Thoracic aorta (tissue), 2 donors: ENCODE measurements around the gene S100A8. TPM values are rescaled to one million over a fixed set of nuclear protein-coding genes. Genes with fewer than 3 reads are reported as not detected.

Experiments
- ATAC-seq: fragments of 150-250 bp; one replicate; pipeline ENCODE4 v1.8.0; 2017; ENCODE audit warnings: low read depth; ENCODE audit not compliant: insufficient number of reproducible peaks, low FRiP score
- DNase-seq: peaks from one replicate; pipeline ENCODE4 v3.0.0-alpha.2; 2020; ENCODE audit warnings: low spot score
- H3K27ac ChIP-seq, 2 donors: fragments of 200-600 bp; sonication (generic); 1 replicate in 1 of 2; 2 replicates in 1 of 2; pipeline ENCODE4 v1.5.1; 2016; ENCODE audit warnings: mild to moderate bottlenecking in 2 of 2, moderate library complexity in 2 of 2
- H3K27me3 ChIP-seq: fragments of 200-600 bp; sonication (generic); replicated peaks from 2 replicates; pipeline ENCODE4 v1.6.0; 2016; ENCODE audit warnings: mild to moderate bottlenecking; ENCODE audit not compliant: insufficient read depth
- H3K36me3 ChIP-seq: fragments of 200-600 bp; sonication (generic); one replicate; pipeline ENCODE4 v1.5.1; 2016
- H3K4me1 ChIP-seq, 2 donors: fragments of 200-600 bp; sonication (generic); 1 replicate in 1 of 2; 2 replicates in 1 of 2; pipeline versions ENCODE4 v1.5.1 to v1.6.0; 2016; ENCODE audit warnings: low read depth in 2 of 2, mild to moderate bottlenecking in 1 of 2; ENCODE audit not compliant: control insufficient read depth in 1 of 2
- H3K4me3 ChIP-seq: fragments of 200-600 bp; sonication (generic); 2 replicates; pipeline ENCODE4 v1.5.1; 2016; ENCODE audit warnings: mild to moderate bottlenecking
- H3K9me3 ChIP-seq: fragments of 200-600 bp; sonication (generic); 2 replicates; pipeline ENCODE4 v1.5.1; 2016
- total RNA-seq, 2 donors: library from RNA; depleted of rRNA; stranded (reverse); fragments of >200 nt; gene quantifications; one replicate each; pipeline versions ENCODE4 v1.1.0 to v1.2.3, GENCODE V29; 2016
- TF ChIP-seq, protein P1 (sequence below): fragments of 200-600 bp; sonication (generic); IDR thresholded peaks from one replicate; pipeline ENCODE4 v1.5.1; 2019; ENCODE audit warnings: antibody characterized with exemption

S100A8 gene
- total RNA-seq, 2 donors from 2014 or later, result 31.5 to 95.4 TPM

DNA sequence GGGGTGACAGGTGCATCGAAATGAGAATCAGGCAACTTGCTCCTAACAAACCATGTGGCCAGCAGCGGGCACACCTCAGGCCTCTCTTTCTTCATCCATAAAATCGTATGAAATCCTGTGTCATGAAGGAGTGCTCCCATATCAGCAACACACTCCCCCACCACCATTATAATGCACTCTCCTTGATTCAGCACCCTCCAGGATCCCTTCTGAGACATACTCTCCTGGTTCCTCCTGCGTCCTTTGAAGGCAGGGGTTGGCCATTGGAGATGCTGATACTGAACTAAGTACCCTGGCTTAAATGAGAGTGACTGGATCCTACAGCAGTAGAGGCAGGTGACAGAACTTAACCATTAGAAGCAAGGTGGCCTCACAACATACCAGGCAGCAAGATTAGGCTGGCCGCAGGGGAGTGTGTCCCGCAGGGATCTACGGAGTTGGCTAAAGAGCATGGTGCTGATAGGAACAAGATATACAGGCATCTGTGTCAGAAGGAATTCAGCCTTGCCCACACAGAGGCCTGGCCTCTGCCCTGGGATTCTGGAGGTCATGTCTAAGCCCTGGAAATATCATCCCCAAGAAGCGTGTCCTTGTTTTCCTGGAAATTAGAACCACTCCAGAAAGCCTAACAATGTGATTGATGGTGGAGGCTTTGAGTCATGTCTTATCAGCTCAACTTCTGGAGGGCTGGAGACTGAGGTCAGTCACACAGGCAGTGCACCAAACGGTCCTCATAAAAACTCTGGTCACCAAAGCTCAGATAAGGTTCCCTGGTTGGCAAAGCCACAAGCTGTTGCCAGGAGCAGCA, 42.2 kb upstream of the S100A8 start:
- no peaks in the 10 kb centered on the region for H3K36me3 ChIP-seq
- H3K27me3 ChIP-seq, result no peaks in the 10 kb centered on the region
- TF ChIP-seq, protein P1, sequence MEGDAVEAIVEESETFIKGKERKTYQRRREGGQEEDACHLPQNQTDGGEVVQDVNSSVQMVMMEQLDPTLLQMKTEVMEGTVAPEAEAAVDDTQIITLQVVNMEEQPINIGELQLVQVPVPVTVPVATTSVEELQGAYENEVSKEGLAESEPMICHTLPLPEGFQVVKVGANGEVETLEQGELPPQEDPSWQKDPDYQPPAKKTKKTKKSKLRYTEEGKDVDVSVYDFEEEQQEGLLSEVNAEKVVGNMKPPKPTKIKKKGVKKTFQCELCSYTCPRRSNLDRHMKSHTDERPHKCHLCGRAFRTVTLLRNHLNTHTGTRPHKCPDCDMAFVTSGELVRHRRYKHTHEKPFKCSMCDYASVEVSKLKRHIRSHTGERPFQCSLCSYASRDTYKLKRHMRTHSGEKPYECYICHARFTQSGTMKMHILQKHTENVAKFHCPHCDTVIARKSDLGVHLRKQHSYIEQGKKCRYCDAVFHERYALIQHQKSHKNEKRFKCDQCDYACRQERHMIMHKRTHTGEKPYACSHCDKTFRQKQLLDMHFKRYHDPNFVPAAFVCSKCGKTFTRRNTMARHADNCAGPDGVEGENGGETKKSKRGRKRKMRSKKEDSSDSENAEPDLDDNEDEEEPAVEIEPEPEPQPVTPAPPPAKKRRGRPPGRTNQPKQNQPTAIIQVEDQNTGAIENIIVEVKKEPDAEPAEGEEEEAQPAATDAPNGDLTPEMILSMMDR, result no peak
- ATAC-seq, result no peak
- no peak overlapping the region for H3K27ac ChIP-seq
- H3K9me3 ChIP-seq, result no peaks in the 10 kb centered on the region
- no peaks in the 10 kb centered on the region for H3K4me1 ChIP-seq
- no peak overlapping the region for H3K4me3 ChIP-seq
- no peak for DNase-seq

DNA sequence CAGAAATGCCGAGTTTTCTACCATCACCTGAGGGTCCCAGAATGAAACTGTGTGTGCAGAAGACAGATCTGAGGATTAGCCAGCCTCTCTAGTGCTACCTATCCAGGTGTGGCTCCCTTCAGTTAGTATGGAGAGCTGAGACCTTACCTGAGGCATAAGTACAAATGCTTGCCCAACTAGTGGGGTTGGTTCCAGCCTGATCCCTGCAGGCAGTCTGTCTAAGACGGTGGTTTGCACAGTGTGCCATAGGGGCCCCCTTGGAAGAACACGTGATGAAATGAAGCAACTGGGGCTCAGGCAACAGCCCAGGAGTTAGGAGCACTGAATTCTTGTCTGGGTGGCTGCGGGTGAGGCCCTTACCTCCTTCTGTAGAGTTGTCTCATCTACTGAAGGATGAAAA, 41.1 kb upstream of the S100A8 start:
- no peaks in the 10 kb centered on the region for H3K9me3 ChIP-seq
- H3K27me3 ChIP-seq, result no peaks in the 10 kb centered on the region
- TF ChIP-seq, protein P1, result no peak
- no peak overlapping the region for H3K4me3 ChIP-seq
- H3K4me1 ChIP-seq, result no peaks in the 10 kb centered on the region
- no peaks in the 10 kb centered on the region for H3K36me3 ChIP-seq
- no peak overlapping the region for H3K27ac ChIP-seq
- ATAC-seq (no peak), DNase-seq (no peak)

DNA sequence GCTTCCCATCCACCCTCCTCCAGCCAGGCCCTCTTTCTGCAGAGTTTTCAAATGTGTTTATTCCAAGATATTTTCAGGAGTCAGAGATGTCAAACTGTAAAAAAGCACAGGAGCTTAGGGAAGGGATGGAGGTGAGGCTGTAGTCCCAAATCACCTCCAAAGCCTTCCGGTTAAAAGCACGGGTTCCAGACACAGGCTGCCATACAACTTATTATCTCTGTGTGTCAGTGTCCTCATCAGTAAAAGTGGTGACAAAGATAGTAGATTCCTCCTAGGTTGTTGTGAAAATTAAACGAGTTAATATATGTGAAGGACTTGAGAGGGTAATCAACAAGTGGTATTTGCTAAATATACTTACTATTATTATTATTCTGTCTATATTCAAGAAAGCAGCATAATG, 40.6 kb upstream of the S100A8 start:
- DNase-seq (no peak), ATAC-seq (no peak)
- Histone ChIP-seq H3K36me3 (no peaks in the 10 kb centered on the region), H3K27ac (no peak overlapping the region), H3K4me3 (no peak overlapping the region), H3K4me1 (no peaks in the 10 kb centered on the region), H3K9me3 (no peaks in the 10 kb centered on the region), H3K27me3 (no peaks in the 10 kb centered on the region)
- TF ChIP-seq, protein P1, result no peak

DNA sequence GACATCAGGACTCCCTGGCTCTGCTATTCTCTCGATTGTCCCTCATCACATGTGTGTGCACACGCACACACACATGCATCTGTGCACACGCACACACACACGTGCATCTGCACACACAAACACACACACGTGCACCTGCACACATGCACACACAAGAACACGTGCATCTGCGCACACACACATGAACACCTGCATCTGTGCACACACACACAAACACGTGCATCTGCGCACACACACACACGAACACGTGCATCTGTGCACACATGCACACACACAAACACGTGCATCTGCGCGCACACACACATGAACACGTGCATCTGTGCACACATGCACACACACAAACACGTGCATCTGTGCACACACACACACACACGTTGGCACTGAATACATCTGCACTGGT, 40.1 kb upstream of the S100A8 start:
- Histone ChIP-seq H3K4me1 (no peaks in the 10 kb centered on the region), H3K27me3 (no peaks in the 10 kb centered on the region), H3K9me3 (no peaks in the 10 kb centered on the region), H3K36me3 (no peaks in the 10 kb centered on the region), H3K27ac (no peak overlapping the region), H3K4me3 (no peak overlapping the region)
- TF ChIP-seq, protein P1, result no peak
- no peak for ATAC-seq
- DNase-seq, result no peak

DNA sequence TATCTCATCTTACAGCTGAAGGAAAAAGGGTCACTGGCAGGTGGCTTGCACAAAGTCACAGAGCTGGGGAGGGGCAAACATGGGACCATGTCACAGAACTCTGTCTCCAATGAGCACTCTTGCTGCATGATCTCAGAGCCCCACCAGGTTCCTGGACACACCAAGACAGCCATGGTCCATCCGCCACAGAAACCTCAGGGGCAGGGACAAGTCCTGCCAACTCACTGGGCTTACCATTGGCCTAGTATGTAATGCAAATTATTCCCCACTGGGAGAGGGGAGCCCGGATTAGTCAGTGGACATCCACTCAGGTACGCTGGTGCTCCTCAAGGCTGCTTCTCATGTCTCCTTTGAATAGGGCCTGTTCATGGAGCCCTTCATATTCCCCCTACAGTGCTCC, 39.7 kb upstream of the S100A8 start:
- Histone ChIP-seq H3K4me3 (no peak overlapping the region), H3K27me3 (no peaks in the 10 kb centered on the region), H3K9me3 (no peaks in the 10 kb centered on the region), H3K4me1 (no peaks in the 10 kb centered on the region), H3K36me3 (no peaks in the 10 kb centered on the region), H3K27ac (no peak overlapping the region)
- ATAC-seq, result no peak
- TF ChIP-seq, protein P1, result no peak
- DNase-seq, result no peak
